Measurements from ENCODE around the gene CHRNB2. TPM values are rescaled to one million over a fixed set of nuclear protein-coding genes. Genes with fewer than 3 reads are reported as not detected.

The CHRNB2 gene
- total and polyA plus RNA-seq, 2 of the 4 experiments (the other 2 are of a cell fraction) = under 0.01 to 0.03 TPM

DNA sequence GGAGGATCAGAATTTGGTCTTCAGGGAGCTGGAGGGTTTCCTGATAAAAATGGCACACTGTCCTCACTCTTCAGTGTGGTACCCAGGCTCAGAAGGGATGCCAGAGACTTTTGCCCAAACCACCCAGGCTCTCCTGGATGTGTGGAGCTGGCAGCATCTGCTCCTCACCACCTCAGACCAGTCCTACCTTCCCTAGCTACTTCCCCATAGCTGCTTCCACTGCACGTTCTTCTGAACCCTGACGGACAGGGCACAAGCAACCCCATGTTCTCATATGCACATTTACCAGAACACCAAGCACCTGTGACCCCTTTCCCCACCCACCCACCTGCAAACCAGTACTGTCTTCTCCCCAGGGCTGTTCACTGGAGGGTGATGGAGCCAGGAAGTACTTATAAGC is 35.7 kb downstream of the CHRNB2 start:
- no peak for ATAC-seq (ENCODE audit: low read depth)
- no peaks in the 10 kb centered on the region for H3K27me3 ChIP-seq (ENCODE audit: control insufficient read depth, insufficient read depth, low read length)
- no peak overlapping the region for H3K18ac ChIP-seq (ENCODE audit: low read depth, low read length)
- peaks cover 26% of the 10 kb centered on the region for H3K36me3 ChIP-seq (ENCODE audit: control insufficient read depth, insufficient read depth, low read length)
- H2BK5ac ChIP-seq (ENCODE audit: low read depth, low read length, poor library complexity, severe bottlenecking) = no peak overlapping the region
- H3K23ac ChIP-seq (ENCODE audit: low read depth, low read length) = no peak overlapping the region
- in situ Hi-C loops (cut with MboI; ENCODE audit: low sequenced_read_pairs) = no loop called here
- dilution Hi-C loops (cut with HindIII; ENCODE audit: low sequenced_read_pairs, unreplicated experiment) = no loop called here
- H3K4me3 ChIP-seq (ENCODE audit: insufficient read depth, low read depth, low read length) = no peak overlapping the region
- H2BK15ac ChIP-seq (ENCODE audit: low read depth, low read length) = no peak overlapping the region
- ChIA-PET CTCF (interaction anchor here (0.5 kb wide), 1 partner anchor 59 kb away, joined by 4 read pairs; no protein-coding TSS in a partner anchor), POLR2A (ENCODE audit: unreplicated experiment) (no interaction called here)
- no peak overlapping the region for H2BK120ac ChIP-seq (ENCODE audit: low read depth, low read length)
- H3K14ac ChIP-seq (replicated peaks; ENCODE audit: low read depth, low read length) = no peak overlapping the region
- TF ChIP-seq CEBPB (IDR thresholded peaks at IDR 0.05; ENCODE audit: low read depth, low read length) (no peak), MAFK (IDR thresholded peaks at IDR 0.05; ENCODE audit: low read depth, low read length) (no peak), NFE2L2 (IDR thresholded peaks at IDR 0.05; ENCODE audit: low read depth, low read length) (no peak), RAD21 (IDR thresholded peaks at IDR 0.05; ENCODE audit: low read length) (no peak), BHLHE40 (IDR thresholded peaks at IDR 0.05; ENCODE audit: low read depth, low read length) (no peak), RFX5 (IDR thresholded peaks at IDR 0.05; ENCODE audit: low read depth, low read length) (no peak), RCOR1 (IDR thresholded peaks at IDR 0.05; ENCODE audit: insufficient replicate concordance, low read length) (no peak), SMC3 (IDR thresholded peaks at IDR 0.05; ENCODE audit: low read depth, low read length) (no peak), FOS (IDR thresholded peaks at IDR 0.05; ENCODE audit: low read depth, low read length) (no peak), MAZ (IDR thresholded peaks at IDR 0.05; ENCODE audit: borderline replicate concordance, low read depth, low read length) (no peak), POLR2A (IDR thresholded peaks at IDR 0.05; ENCODE audit: low read depth, low read length) (no peak), MXI1 (IDR thresholded peaks at IDR 0.05; ENCODE audit: borderline replicate concordance, low read depth, low read length) (no peak), CHD1 (IDR thresholded peaks at IDR 0.05; ENCODE audit: low read depth, low read length) (no peak)
- TF ChIP-seq, protein P1, sequence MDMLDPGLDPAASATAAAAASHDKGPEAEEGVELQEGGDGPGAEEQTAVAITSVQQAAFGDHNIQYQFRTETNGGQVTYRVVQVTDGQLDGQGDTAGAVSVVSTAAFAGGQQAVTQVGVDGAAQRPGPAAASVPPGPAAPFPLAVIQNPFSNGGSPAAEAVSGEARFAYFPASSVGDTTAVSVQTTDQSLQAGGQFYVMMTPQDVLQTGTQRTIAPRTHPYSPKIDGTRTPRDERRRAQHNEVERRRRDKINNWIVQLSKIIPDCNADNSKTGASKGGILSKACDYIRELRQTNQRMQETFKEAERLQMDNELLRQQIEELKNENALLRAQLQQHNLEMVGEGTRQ (IDR thresholded peaks at IDR 0.05; ENCODE audit: low read depth, low read length) = no peak
- TF ChIP-seq, protein P2, sequence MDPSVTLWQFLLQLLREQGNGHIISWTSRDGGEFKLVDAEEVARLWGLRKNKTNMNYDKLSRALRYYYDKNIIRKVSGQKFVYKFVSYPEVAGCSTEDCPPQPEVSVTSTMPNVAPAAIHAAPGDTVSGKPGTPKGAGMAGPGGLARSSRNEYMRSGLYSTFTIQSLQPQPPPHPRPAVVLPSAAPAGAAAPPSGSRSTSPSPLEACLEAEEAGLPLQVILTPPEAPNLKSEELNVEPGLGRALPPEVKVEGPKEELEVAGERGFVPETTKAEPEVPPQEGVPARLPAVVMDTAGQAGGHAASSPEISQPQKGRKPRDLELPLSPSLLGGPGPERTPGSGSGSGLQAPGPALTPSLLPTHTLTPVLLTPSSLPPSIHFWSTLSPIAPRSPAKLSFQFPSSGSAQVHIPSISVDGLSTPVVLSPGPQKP (IDR thresholded peaks at IDR 0.05; ENCODE audit: borderline replicate concordance, low read depth, low read length) = no peak
- TF ChIP-seq, protein P3, sequence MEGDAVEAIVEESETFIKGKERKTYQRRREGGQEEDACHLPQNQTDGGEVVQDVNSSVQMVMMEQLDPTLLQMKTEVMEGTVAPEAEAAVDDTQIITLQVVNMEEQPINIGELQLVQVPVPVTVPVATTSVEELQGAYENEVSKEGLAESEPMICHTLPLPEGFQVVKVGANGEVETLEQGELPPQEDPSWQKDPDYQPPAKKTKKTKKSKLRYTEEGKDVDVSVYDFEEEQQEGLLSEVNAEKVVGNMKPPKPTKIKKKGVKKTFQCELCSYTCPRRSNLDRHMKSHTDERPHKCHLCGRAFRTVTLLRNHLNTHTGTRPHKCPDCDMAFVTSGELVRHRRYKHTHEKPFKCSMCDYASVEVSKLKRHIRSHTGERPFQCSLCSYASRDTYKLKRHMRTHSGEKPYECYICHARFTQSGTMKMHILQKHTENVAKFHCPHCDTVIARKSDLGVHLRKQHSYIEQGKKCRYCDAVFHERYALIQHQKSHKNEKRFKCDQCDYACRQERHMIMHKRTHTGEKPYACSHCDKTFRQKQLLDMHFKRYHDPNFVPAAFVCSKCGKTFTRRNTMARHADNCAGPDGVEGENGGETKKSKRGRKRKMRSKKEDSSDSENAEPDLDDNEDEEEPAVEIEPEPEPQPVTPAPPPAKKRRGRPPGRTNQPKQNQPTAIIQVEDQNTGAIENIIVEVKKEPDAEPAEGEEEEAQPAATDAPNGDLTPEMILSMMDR (conservative IDR thresholded peaks at IDR 0.05; ENCODE audit: low read depth, low read length) = no peak
- intact Hi-C loops (cut with micrococcal nuclease) = no loop called here
- H4K8ac ChIP-seq (ENCODE audit: low read depth in 2 of 2, low read length in 2 of 2) = no peak overlapping the region
- BruUV-seq (replicated peaks) = no TSS peak
- H3K9ac ChIP-seq (ENCODE audit: low read depth, low read length) = no peak overlapping the region
- H2AK5ac ChIP-seq (ENCODE audit: low read depth, low read length) = no peak overlapping the region
- no peak overlapping the region for H2BK20ac ChIP-seq (ENCODE audit: low read depth, low read length)
- H4K91ac ChIP-seq (ENCODE audit: insufficient read depth, low read depth, low read length) = no peak overlapping the region
- no peak overlapping the region for H2AK9ac ChIP-seq (replicated peaks; ENCODE audit: low read depth, low read length, poor library complexity)
- H2AFZ ChIP-seq (replicated peaks; ENCODE audit: low read length, poor library complexity) = no peak overlapping the region
- no peak overlapping the region for H3K4ac ChIP-seq (ENCODE audit: low read depth, low read length)
- no peak overlapping the region for H3K27ac ChIP-seq (ENCODE audit: insufficient read depth, low read length)
- peaks cover 47 to 83% of the 10 kb centered on the region in 2 experiments for H3K79me1 ChIP-seq (ENCODE audit: low read depth in 1 of 2, low read length in 2 of 2)
- WGBS, 2 experiments (ENCODE audit: extremely low coverage in 2 of 2, insufficient read length in 1 of 2) = no CpG with 5 or more reads among the region's 2 CpGs
- H3K9me3 ChIP-seq (ENCODE audit: control insufficient read depth, insufficient read depth, low read length) = no peaks in the 10 kb centered on the region
- H4K20me1 ChIP-seq (ENCODE audit: insufficient read depth, low read length) = peaks cover 86% of the 10 kb centered on the region
- H3K4me2 ChIP-seq (ENCODE audit: low read depth, low read length) = no peak overlapping the region
- H3K9me1 ChIP-seq (ENCODE audit: insufficient read depth, low read length) = peaks cover 47% of the 10 kb centered on the region
- H3K4me1 ChIP-seq (ENCODE audit: control insufficient read depth, insufficient read depth, low read length) = peaks cover 11% of the 10 kb centered on the region
- H4K5ac ChIP-seq (ENCODE audit: low read depth, low read length) = no peak overlapping the region
- no peak for DNase-seq
- no peak overlapping the region for H3K56ac ChIP-seq (ENCODE audit: extremely low read depth, insufficient read depth, low read length)
